GM23338 (cell line): ENCODE data around the gene TM7SF2.

Source experiments
- CTCF ChIP-seq, 2 experiments: fragments of 200-600 bp in 1 of 2; sonication (generic) in 1 of 2; conservative IDR thresholded peaks; 2 replicates each; pipeline versions ENCODE4 v1.5.1 to v1.6.1; 2016 to 2017; ENCODE audit warnings: antibody characterized with exemption in 2 of 2, low read depth in 2 of 2, mild to moderate bottlenecking in 2 of 2, moderate library complexity in 1 of 2
- EZH2 ChIP-seq: fragments of 200-600 bp; sonication (generic); IDR thresholded peaks from one replicate; pipeline ENCODE4 v1.8.0; 2017; ENCODE audit warnings: antibody characterized with exemption, mild to moderate bottlenecking, low read depth; ENCODE audit not compliant: unreplicated experiment
- EZH2phosphoT487 ChIP-seq: fragments of 200-600 bp; sonication (generic); IDR thresholded peaks from one replicate; pipeline ENCODE4 v1.8.1; 2018; ENCODE audit warnings: antibody characterized with exemption; ENCODE audit not compliant: unreplicated experiment
- JUNB ChIP-seq: IDR thresholded peaks from one replicate; pipeline ENCODE4 v1.6.1; 2016; ENCODE audit warnings: antibody characterized with exemption; ENCODE audit not compliant: unreplicated experiment
- NANOG ChIP-seq: IDR thresholded peaks from 2 replicates; pipeline ENCODE4 v1.6.1; 2016; ENCODE audit warnings: antibody characterized with exemption, borderline replicate concordance
- POLR2AphosphoS5 ChIP-seq: IDR thresholded peaks from 2 replicates; pipeline ENCODE4 v1.6.1; 2016; ENCODE audit warnings: antibody characterized with exemption, low read depth
- REST ChIP-seq: IDR thresholded peaks from one replicate; pipeline ENCODE4 v1.6.1; 2018; ENCODE audit warnings: antibody characterized with exemption; ENCODE audit not compliant: unreplicated experiment
- STAT1 ChIP-seq: IDR thresholded peaks from one replicate; pipeline ENCODE4 v1.6.1; 2016; ENCODE audit warnings: antibody characterized with exemption; ENCODE audit not compliant: unreplicated experiment
- ZNF331 ChIP-seq: fragments of 250-450 bp; sonication (Bioruptor Pico); IDR thresholded peaks from 2 replicates; pipeline ENCODE4 v1.5.0; 2020; ENCODE audit warnings: low read depth, mild to moderate bottlenecking, moderate library complexity

- no peak for TF ChIP-seq CTCF (conservative IDR thresholded peaks at IDR 0.05; ENCODE audit: low read depth in 2 of 2)
- TF ChIP-seq POLR2AphosphoS5: no peak
- no peak for TF ChIP-seq JUNB
- TF ChIP-seq EZH2phosphoT487: no peak
- TF ChIP-seq EZH2: no peak
- no peak for TF ChIP-seq REST
- no peak for TF ChIP-seq STAT1
- no peak for TF ChIP-seq NANOG
- TF ChIP-seq ZNF331 (CRISPR knock-in tag): no peak
These were observed 16.2 kb upstream of the TM7SF2 start for GRCh38 chr11:65095427-65095826.
